ENCODE data around the gene NT5C. TPM values are rescaled to one million over a fixed set of nuclear protein-coding genes. Genes with fewer than 3 reads are reported as not detected.

NT5C gene
- total RNA-seq, 1 experiment from 2014 or later, result 115 TPM

DNA sequence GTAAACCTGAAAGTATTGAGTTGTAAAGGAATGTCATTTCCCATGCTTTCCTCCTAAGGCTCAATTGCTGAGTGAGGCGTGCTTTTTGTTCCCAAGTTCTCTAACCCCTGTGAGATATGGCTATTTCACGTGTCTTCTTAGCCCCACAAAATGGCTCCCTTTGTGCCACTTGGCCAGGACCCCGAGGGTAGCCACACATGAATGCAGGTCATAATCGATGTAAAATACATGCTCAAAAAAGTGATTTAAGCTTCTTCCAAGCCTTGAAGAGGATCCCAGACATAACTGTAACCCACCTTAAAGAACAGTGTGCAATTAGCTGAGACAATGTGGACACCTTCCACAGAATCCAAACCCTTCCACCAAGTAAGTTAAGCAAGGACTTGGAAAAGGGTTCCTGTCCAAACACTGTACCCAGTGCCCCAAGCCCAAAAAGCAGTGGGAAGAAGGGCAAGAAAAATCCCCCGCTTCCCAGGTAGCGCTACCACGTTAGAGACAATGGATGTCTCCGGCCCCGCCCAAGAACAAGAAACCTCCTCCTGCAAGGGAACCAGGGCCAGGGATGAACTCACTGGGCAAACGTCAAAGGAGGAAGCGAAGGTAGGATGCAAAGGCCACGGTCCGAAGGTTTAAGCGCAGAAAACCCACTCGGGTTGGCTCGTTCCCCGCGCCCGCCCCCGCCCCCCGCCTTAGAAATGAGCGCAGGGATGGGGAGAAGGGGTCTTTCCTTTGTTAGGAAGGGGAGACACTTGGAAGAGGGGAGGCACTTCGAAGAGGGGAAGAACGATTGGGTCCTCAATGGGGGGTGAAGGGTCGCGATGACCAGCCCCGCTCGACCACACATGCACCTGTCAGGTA, 21.6 kb upstream of the NT5C start:
- peaks cover 48 to 51% of the 10 kb centered on the region in 2 experiments for H3K4me1 ChIP-seq (ENCODE audit: control insufficient read depth in 1 of 2, insufficient read depth in 2 of 2, low read length in 2 of 2)
- no peak for TF ChIP-seq SP1 (IDR thresholded peaks at IDR 0.05; ENCODE audit: low read depth)
- peaks cover 62% of the 10 kb centered on the region for H3K79me2 ChIP-seq (ENCODE audit: insufficient read depth, low read length)
- peaks cover 29% of the 10 kb centered on the region; the same call in 1 of the 2 replicates for H4K20me1 ChIP-seq (ENCODE audit: insufficient read depth)
- H3K36me3 ChIP-seq (ENCODE audit: control insufficient read depth in 1 of 2, insufficient read depth in 2 of 2, low read length in 2 of 2), result peaks cover 12 to 17% of the 10 kb centered on the region in 2 experiments
- H3K27ac ChIP-seq (ENCODE audit: low read depth, low read length), result peak overlapping the region; percentile 94
- no peak overlapping the region for H2AFZ ChIP-seq (ENCODE audit: low read depth, low read length, poor library complexity, severe bottlenecking)
- RAD21 ChIA-PET (ENCODE audit: low non-redundant PET in 1 of 2, low total read pairs in 2 of 2, uncharacterized antibody in 2 of 2, unreplicated experiment in 2 of 2), result no interaction called here
- no peak for ATAC-seq
- CTCF ChIA-PET, result no interaction called here
- peak overlapping the region; percentile 92 for H3K9ac ChIP-seq (ENCODE audit: low read length)
- H3K27me3 ChIP-seq (ENCODE audit: insufficient read depth, low read length), result no peaks in the 10 kb centered on the region
- intact Hi-C loops (cut with micrococcal nuclease), result no loop called here
- peak overlapping the region; percentile 88 to 96 for H3K4me3 ChIP-seq (replicated peaks in 1 of 2; ENCODE audit: low read depth in 1 of 2, low read length in 2 of 2)
- DNase-seq (ENCODE audit: low read depth, low spot score), result no peak
- H3K9me2 ChIP-seq (ENCODE audit: insufficient read depth), result no peaks in the 10 kb centered on the region
- no peaks in the 10 kb centered on the region for H3K9me3 ChIP-seq (ENCODE audit: control insufficient read depth in 1 of 2, insufficient read depth in 1 of 2, low read depth in 1 of 2, low read length in 2 of 2)
- BruUV-seq (replicated peaks), result TSS peak; percentile 64
- peak overlapping the region; percentile 90 for H3K4me2 ChIP-seq (ENCODE audit: low read length)
- POLR2A ChIA-PET, result no interaction called here

- no peaks in the 10 kb centered on the region for H3K27me3 ChIP-seq (ENCODE audit: insufficient read depth, low read length)
- peak overlapping the region; percentile 88 to 96 for H3K4me3 ChIP-seq (replicated peaks in 1 of 2; ENCODE audit: low read depth in 1 of 2, low read length in 2 of 2)
- no peak overlapping the region for H2AFZ ChIP-seq (ENCODE audit: low read depth, low read length, poor library complexity, severe bottlenecking)
- H3K36me3 ChIP-seq (ENCODE audit: control insufficient read depth in 1 of 2, insufficient read depth in 2 of 2, low read length in 2 of 2), result peaks cover 18 to 23% of the 10 kb centered on the region in 2 experiments
- CTCF ChIA-PET, result no interaction called here
- no peak for ATAC-seq
- RAD21 ChIA-PET (ENCODE audit: low non-redundant PET in 1 of 2, low total read pairs in 2 of 2, uncharacterized antibody in 2 of 2, unreplicated experiment in 2 of 2), result no interaction called here
- H3K4me2 ChIP-seq (ENCODE audit: low read length), result peak overlapping the region; percentile 90
- DNase-seq (ENCODE audit: low read depth, low spot score), result no peak
- H3K79me2 ChIP-seq (ENCODE audit: insufficient read depth, low read length), result peaks cover 68% of the 10 kb centered on the region
- intact Hi-C loops (cut with micrococcal nuclease), result no loop called here
- TF ChIP-seq EGR1 (IDR thresholded peaks at IDR 0.05; ENCODE audit: low read depth), result no peak
- TF ChIP-seq CBX3 (IDR thresholded peaks at IDR 0.05; ENCODE audit: low read depth), result no peak
- TF ChIP-seq EZH2 (IDR thresholded peaks at IDR 0.05), result no peak
- TF ChIP-seq TCF7L2 (IDR thresholded peaks at IDR 0.05; ENCODE audit: borderline replicate concordance, extremely low read depth, insufficient read depth, insufficient read length), result no peak
- TF ChIP-seq POLR2AphosphoS5 (IDR thresholded peaks at IDR 0.05; ENCODE audit: low read depth, low read length), result peak; percentile 41; the same call in 1 of the 2 replicates
- TF ChIP-seq CEBPB (IDR thresholded peaks at IDR 0.05; ENCODE audit: low read depth), result no peak
- no peak for TF ChIP-seq YY1 (IDR thresholded peaks at IDR 0.05; ENCODE audit: extremely low read depth, insufficient replicate concordance, low read depth, low read length)
- POLR2A ChIA-PET, result no interaction called here
- H3K9me3 ChIP-seq (ENCODE audit: control insufficient read depth in 1 of 2, insufficient read depth in 1 of 2, low read depth in 1 of 2, low read length in 2 of 2), result no peaks in the 10 kb centered on the region
- peaks cover 43 to 45% of the 10 kb centered on the region in 2 experiments for H3K4me1 ChIP-seq (ENCODE audit: control insufficient read depth in 1 of 2, insufficient read depth in 2 of 2, low read length in 2 of 2)
- H3K27ac ChIP-seq (ENCODE audit: low read depth, low read length), result peak overlapping the region; percentile 94
- peaks cover 35% of the 10 kb centered on the region for H4K20me1 ChIP-seq (ENCODE audit: insufficient read depth)
- no peaks in the 10 kb centered on the region for H3K9me2 ChIP-seq (ENCODE audit: insufficient read depth)
- H3K9ac ChIP-seq (ENCODE audit: low read length), result peak overlapping the region; percentile 92
- no TSS peak for BruUV-seq (replicated peaks)
Observed at GRCh38 chr17:75152523-75152921, 21.0 kb upstream of the NT5C start.

Data from HCT116 (cell line).